ENCODE data around the gene RHOA. TPM values are rescaled to one million over a fixed set of nuclear protein-coding genes. Genes with fewer than 3 reads are reported as not detected.
A peak's percentile ranks its signal among the peaks of the same experiment; 100 is the strongest.

The RHOA gene
- total and polyA plus RNA-seq, 8 donors, result 107 to 461 (median 357) TPM

- Histone ChIP-seq H3K4me1 (no peaks in the 10 kb centered on the region), H3K9me3 (no peaks in the 10 kb centered on the region), H3K27ac (no peak overlapping the region), H3K4me3 (no peak overlapping the region), H3K27me3 (no peaks in the 10 kb centered on the region), H3K36me3 (peaks cover 85 to 100% (median 100%) of the 10 kb centered on the region in 4 donors)
- WGBS, 5 donors, result 91 to 95% (median 94%) methylated on average over 7 of the region's 7 CpGs
- no peak for DNase-seq
- TF ChIP-seq POLR2A (IDR thresholded peaks at IDR 0.05), result no peak
- no peak for TF ChIP-seq POLR2AphosphoS5 (IDR thresholded peaks at IDR 0.05)
- no peak for TF ChIP-seq CTCF (IDR thresholded peaks at IDR 0.05)
- no peak for TF ChIP-seq EP300 (IDR thresholded peaks at IDR 0.05)
- intact Hi-C loops (cut with DNase I; ENCODE audit: low total_unique reads), result no loop called here
Measured at GRCh38 chr3:49324768-49325167, 87.0 kb downstream of the RHOA start.

GRCh38 chr3:49316696-49317457 is 94.9 kb downstream of the RHOA start:
- intact Hi-C loops (cut with DNase I; ENCODE audit: low total_unique reads), result no loop called here
- WGBS, 5 donors, result 83 to 96% (median 94%) methylated on average over 13 to 16 of the region's 16 CpGs
- DNase-seq, result peak in 1 of 2 donors; percentile 34
- H3K27ac ChIP-seq, result peak overlapping the region in 1 of 5 donors; percentile 83
- no peaks in the 10 kb centered on the region for H3K27me3 ChIP-seq
- H3K9me3 ChIP-seq, result no peaks in the 10 kb centered on the region
- H3K4me3 ChIP-seq, result no peak overlapping the region
- H3K4me1 ChIP-seq, result no peaks in the 10 kb centered on the region
- no peak for TF ChIP-seq POLR2AphosphoS5 (IDR thresholded peaks at IDR 0.05)
- TF ChIP-seq EP300 (IDR thresholded peaks at IDR 0.05), result peak; percentile 25
- H3K36me3 ChIP-seq, result peaks cover 49 to 100% (median 98%) of the 10 kb centered on the region in 4 donors

- intact Hi-C loops (cut with DNase I; ENCODE audit: low total_unique reads), result no loop called here
- WGBS, 5 donors, result 85 to 100% (median 92%) methylated on average over 1 of the region's 1 CpG
- Histone ChIP-seq H3K9me3 (no peaks in the 10 kb centered on the region), H3K4me3 (no peak overlapping the region), H3K36me3 (peaks cover 44 to 100% (median 98%) of the 10 kb centered on the region in 4 donors), H3K4me1 (no peaks in the 10 kb centered on the region), H3K27ac (no peak overlapping the region), H3K27me3 (no peaks in the 10 kb centered on the region)
- DNase-seq, result no peak
- TF ChIP-seq POLR2AphosphoS5 (IDR thresholded peaks at IDR 0.05) (no peak), EP300 (IDR thresholded peaks at IDR 0.05) (no peak), POLR2A (IDR thresholded peaks at IDR 0.05) (no peak), CTCF (IDR thresholded peaks at IDR 0.05) (no peak)
Measured at GRCh38 chr3:49313896-49314688, 97.7 kb downstream of the RHOA start.

GRCh38 chr3:49311283-49311682 is 100.5 kb downstream of the RHOA start:
- Histone ChIP-seq H3K9me3 (no peaks in the 10 kb centered on the region), H3K4me1 (no peaks in the 10 kb centered on the region), H3K4me3 (no peak overlapping the region), H3K27ac (no peak overlapping the region), H3K36me3 (peaks cover 40 to 100% (median 98%) of the 10 kb centered on the region in 4 donors), H3K27me3 (no peaks in the 10 kb centered on the region)
- no peak for DNase-seq
- TF ChIP-seq POLR2AphosphoS5 (IDR thresholded peaks at IDR 0.05) (no peak), EP300 (IDR thresholded peaks at IDR 0.05) (no peak), POLR2A (IDR thresholded peaks at IDR 0.05) (no peak), CTCF (IDR thresholded peaks at IDR 0.05) (no peak)
- 83 to 94% (median 93%) methylated on average over 3 of the region's 3 CpGs for WGBS, 5 donors
- intact Hi-C loops (cut with DNase I; ENCODE audit: low total_unique reads), result no loop called here
